Muscle of leg (tissue), 11 donors: ENCODE measurements around the gene FSTL4. TPM values are rescaled to one million over a fixed set of nuclear protein-coding genes. Genes with fewer than 3 reads are reported as not detected.

ENCODE experiments used
- DNase-seq: peaks from one replicate; pipeline ENCODE4 v3.0.0; 2013
- H3K27ac ChIP-seq: one replicate; pipeline ENCODE4 v1.5.1; 2013; ENCODE audit warnings: mild to moderate bottlenecking, low read length, control low read depth
- H3K27me3 ChIP-seq: one replicate; pipeline ENCODE4 v1.6.1; 2013; ENCODE audit warnings: low read length; ENCODE audit not compliant: control insufficient read depth, insufficient read depth
- H3K36me3 ChIP-seq: one replicate; pipeline ENCODE4 v1.6.1; 2013; ENCODE audit warnings: low read length; ENCODE audit not compliant: control insufficient read depth, insufficient read depth
- H3K4me1 ChIP-seq: one replicate; pipeline ENCODE4 v1.6.1; 2013; ENCODE audit warnings: low read length; ENCODE audit not compliant: control insufficient read depth, insufficient read depth
- H3K4me3 ChIP-seq: one replicate; pipeline ENCODE4 v1.5.1; 2013; ENCODE audit warnings: low read length, control low read depth
- H3K9me3 ChIP-seq: replicated peaks from 2 replicates; pipeline ENCODE4 v1.6.1; 2013; ENCODE audit warnings: low read depth, low read length; ENCODE audit not compliant: control insufficient read depth
- WGBS: methylation state at CpG from one replicate; pipeline ENCODE4 v1.1.5; 2013; ENCODE audit warnings: missing lambda C conversion rate; ENCODE audit not compliant: insufficient coverage; 5-methylcytosine and 5-hydroxymethylcytosine counted together
- polyA plus RNA-seq, 8 donors: library from polyadenylated mRNA; unstranded; fragments of 120-200 nt; gene quantifications; one replicate each; pipeline versions ENCODE4 v1.2.1 to v1.2.3, GENCODE V29; 2013; ENCODE audit warnings: inconsistent platforms in 1 of 8, low replicate concordance in 1 of 8; ENCODE audit not compliant: insufficient read length in 8 of 8, insufficient read depth in 1 of 8
- total RNA-seq: library from RNA; stranded (reverse); fragments of 120-200 nt; gene quantifications from one replicate; pipeline ENCODE4 v1.2.4, GENCODE V29; 2013

The FSTL4 gene
- total and polyA plus RNA-seq, 9 donors, result 0.68 to 1.8 (median 1.3) TPM

DNA sequence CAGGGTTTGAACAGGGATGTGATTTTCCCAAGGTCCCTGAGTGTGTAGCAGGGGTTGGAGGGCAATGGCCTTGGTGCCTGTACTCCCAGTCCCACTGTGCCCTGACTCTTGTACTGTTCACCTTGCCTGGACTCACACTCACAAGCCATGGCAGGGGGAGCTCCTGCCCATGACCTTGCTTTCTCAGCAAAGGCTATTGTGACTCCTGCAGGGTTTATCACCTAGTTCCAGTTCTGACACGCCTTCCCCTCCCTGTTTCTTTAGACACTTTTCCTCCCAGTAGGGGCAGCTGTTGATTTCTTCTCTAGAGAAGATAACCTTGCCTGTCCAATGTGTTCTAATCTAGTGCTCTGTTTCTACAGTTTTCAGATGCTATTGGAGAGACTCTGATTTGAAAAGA is 139.5 kb downstream of the FSTL4 start:
- no peak for DNase-seq
- WGBS, result no CpG with 5 or more reads among the region's 1 CpG

DNA sequence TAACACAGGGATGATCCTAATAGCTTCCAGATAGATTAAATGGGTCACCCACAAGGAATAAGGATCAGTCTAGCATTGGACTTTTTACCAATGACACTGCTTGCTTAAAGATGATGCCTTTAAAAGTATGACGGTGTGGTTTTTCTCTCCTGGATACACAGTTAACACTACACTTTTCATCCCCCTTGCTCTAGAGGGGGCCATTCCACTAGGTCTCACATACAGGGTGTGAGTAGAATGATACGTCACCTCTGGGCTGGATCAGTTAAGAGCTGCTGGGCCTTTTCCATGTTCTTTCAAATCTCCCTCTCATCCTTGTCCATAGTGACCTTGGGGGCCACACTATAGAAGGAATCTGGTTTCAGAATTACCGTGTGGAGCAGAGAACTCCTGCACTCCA is 140.6 kb downstream of the FSTL4 start:
- Histone ChIP-seq H3K36me3 (no peaks in the 10 kb centered on the region), H3K9me3 (no peaks in the 10 kb centered on the region), H3K4me1 (peaks cover 2% of the 10 kb centered on the region), H3K27me3 (peaks cover 5% of the 10 kb centered on the region), H3K4me3 (no peak overlapping the region), H3K27ac (no peak overlapping the region)
- 67% methylated on average over 1 of the region's 3 CpGs for WGBS
- DNase-seq, result no peak

More for the DNA sequence above, 139.5 kb downstream of the FSTL4 start:
- Histone ChIP-seq H3K9me3 (no peaks in the 10 kb centered on the region), H3K27ac (no peak overlapping the region), H3K36me3 (no peaks in the 10 kb centered on the region), H3K4me1 (no peaks in the 10 kb centered on the region), H3K4me3 (no peak overlapping the region), H3K27me3 (peaks cover 5% of the 10 kb centered on the region)

DNA sequence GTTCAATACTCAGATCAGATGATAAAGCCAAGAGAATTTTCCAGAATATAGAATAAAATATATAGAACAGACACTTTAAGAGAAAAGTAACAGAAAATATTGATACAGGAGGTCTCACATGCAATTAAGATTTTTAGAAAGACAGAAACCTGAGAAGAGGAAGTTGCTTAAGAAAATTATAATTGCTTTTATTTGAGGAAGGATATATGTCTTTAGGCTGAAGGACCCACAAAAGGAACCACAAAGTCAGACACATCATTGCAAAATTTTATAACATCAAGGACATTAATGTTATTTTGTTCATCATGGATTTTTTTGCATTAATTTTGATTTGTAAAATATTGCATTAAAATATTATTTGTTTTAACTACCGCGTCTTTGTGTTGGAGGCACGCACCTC is 141.5 kb downstream of the FSTL4 start:
- no peaks in the 10 kb centered on the region for H3K36me3 ChIP-seq
- H3K27me3 ChIP-seq, result peaks cover 5% of the 10 kb centered on the region
- no peak for DNase-seq
- H3K4me1 ChIP-seq, result peaks cover 5% of the 10 kb centered on the region
- WGBS, result no CpG with 5 or more reads among the region's 3 CpGs
- H3K27ac ChIP-seq, result no peak overlapping the region
- H3K9me3 ChIP-seq, result no peaks in the 10 kb centered on the region
- no peak overlapping the region for H3K4me3 ChIP-seq

DNA sequence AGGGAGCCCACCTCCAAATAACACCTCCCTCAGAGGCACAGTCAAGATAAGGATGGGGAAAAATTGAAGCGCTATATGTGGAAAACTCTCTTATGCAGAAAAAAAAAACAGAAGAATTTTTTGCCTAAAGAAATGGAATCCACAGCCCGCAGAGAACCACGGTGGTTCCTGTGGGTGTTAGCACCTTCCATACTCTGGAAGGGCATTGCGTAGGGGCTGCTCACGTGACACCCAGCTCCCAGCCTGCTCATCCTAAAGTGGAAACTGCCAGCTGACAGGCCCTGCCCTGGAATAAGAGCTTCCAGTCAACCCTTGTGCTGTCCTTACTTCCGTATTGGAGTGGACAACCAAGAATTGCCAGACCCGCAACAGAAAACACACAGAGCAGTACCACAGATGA is 142.5 kb downstream of the FSTL4 start:
- Histone ChIP-seq H3K36me3 (no peaks in the 10 kb centered on the region), H3K27ac (no peak overlapping the region), H3K27me3 (peaks cover 6% of the 10 kb centered on the region), H3K4me1 (peaks cover 5% of the 10 kb centered on the region), H3K9me3 (no peaks in the 10 kb centered on the region), H3K4me3 (no peak overlapping the region)
- DNase-seq, result no peak
- 81% methylated on average over 4 of the region's 7 CpGs for WGBS

DNA sequence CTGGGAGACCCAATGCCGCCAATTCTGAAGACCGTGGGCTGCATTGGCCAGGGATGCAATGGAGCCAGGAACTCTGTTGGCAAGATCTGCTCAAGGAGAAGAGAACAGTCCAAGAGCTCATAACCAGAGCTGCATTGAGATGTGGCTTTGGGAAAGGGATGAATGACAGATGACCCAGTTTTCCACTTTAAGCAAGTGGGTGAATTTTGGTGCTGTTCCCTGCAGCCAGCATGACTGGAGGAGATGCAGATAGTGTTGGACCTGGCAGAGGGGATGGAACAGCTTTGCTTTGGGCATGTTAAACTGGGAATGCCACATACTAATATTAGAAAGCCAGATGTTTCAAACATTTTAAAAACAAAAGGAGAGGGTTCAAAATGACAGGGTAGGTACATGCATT is 143.1 kb downstream of the FSTL4 start:
- Histone ChIP-seq H3K27ac (no peak overlapping the region), H3K9me3 (no peaks in the 10 kb centered on the region), H3K4me3 (no peak overlapping the region), H3K4me1 (peaks cover 5% of the 10 kb centered on the region), H3K27me3 (peaks cover 6% of the 10 kb centered on the region), H3K36me3 (no peaks in the 10 kb centered on the region)
- WGBS, result 68% methylated on average over 2 of the region's 2 CpGs
- no peak for DNase-seq

DNA sequence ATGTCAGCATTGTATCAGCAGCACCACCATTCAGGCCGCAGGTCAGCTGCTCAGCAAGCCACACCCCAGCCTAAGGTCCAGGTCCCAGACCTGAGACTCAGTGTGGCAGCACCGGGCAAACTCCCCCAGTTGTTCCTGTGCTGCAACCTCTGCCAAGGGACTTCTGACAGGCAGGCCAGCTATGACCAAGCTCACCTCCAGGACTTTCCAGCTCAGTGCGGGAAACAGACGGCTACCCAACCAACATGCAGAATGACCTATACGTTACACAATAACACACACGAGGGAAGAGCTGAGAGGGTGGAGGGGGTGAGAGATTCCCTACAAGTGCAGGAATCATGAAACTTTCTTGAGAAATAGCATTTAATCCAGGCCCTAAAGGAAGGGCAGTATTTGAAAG is 143.7 kb downstream of the FSTL4 start:
- H3K4me1 ChIP-seq, result peaks cover 5% of the 10 kb centered on the region
- DNase-seq, result no peak
- 100% methylated on average over 2 of the region's 6 CpGs for WGBS
- peaks cover 6% of the 10 kb centered on the region for H3K27me3 ChIP-seq
- H3K36me3 ChIP-seq, result no peaks in the 10 kb centered on the region
- H3K4me3 ChIP-seq, result no peak overlapping the region
- no peaks in the 10 kb centered on the region for H3K9me3 ChIP-seq
- no peak overlapping the region for H3K27ac ChIP-seq

DNA sequence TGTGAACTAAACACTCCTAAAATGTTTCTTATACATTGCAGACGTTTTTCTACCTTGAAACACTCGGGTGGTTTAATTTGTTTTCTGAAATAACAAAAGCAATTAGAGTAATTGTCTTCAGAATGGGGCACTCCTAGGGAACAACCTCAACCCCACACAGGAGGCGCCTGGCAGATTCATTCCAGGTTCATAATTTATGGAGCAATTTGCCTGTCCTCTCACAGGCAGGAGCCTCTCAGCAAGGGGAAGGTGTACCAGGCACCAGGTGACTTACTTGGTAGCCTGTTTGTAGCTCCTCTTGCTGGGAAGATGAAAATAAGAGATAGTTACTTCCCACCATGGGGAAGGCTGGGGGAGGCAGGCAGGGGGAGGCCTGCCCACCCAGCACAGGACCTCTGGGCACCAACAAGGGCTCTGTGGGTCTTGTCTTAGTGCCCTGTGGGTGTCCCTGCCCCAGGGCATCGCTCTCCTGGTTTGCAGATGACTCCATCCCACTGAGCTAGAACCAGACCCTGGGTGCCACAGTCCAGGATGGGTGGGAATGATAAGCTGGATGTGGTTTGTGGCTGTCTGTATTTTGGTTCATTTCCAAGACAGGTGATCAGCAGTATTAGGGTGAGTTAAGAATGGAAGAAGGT is 144.4 kb downstream of the FSTL4 start:
- Histone ChIP-seq H3K36me3 (no peaks in the 10 kb centered on the region), H3K9me3 (no peaks in the 10 kb centered on the region), H3K27ac (no peak overlapping the region), H3K4me3 (no peak overlapping the region), H3K4me1 (peaks cover 5% of the 10 kb centered on the region), H3K27me3 (peaks cover 6% of the 10 kb centered on the region)
- WGBS, result 83% methylated on average over 1 of the region's 4 CpGs
- no peak for DNase-seq

DNA sequence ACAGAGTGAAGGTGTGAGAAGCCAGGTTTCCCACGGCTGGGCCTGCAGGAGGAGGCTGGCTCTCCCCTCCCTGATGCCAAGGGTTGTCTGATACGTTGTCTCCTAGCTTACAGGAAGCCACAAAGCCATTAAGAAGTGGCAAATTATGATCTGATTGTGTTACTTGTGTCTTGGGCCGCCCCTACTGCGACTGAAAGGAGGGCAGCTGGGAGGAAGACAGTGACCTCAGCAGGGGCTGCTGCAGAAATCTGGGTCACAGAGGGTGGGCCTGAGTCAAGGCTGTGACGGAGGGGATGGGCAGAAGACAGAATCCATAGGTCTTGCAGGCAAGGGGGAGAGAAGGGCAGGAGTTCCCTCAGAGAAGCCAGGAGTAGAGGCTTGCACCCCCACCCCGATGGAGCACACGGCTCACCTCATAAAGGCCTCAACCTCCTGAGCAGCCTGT is 145.0 kb downstream of the FSTL4 start:
- H3K9me3 ChIP-seq, result no peaks in the 10 kb centered on the region
- no peak overlapping the region for H3K4me3 ChIP-seq
- no peaks in the 10 kb centered on the region for H3K36me3 ChIP-seq
- no peak for DNase-seq
- peaks cover 6% of the 10 kb centered on the region for H3K27me3 ChIP-seq
- WGBS, result 46% methylated on average over 5 of the region's 7 CpGs
- no peak overlapping the region for H3K27ac ChIP-seq
- peaks cover 5% of the 10 kb centered on the region for H3K4me1 ChIP-seq

DNA sequence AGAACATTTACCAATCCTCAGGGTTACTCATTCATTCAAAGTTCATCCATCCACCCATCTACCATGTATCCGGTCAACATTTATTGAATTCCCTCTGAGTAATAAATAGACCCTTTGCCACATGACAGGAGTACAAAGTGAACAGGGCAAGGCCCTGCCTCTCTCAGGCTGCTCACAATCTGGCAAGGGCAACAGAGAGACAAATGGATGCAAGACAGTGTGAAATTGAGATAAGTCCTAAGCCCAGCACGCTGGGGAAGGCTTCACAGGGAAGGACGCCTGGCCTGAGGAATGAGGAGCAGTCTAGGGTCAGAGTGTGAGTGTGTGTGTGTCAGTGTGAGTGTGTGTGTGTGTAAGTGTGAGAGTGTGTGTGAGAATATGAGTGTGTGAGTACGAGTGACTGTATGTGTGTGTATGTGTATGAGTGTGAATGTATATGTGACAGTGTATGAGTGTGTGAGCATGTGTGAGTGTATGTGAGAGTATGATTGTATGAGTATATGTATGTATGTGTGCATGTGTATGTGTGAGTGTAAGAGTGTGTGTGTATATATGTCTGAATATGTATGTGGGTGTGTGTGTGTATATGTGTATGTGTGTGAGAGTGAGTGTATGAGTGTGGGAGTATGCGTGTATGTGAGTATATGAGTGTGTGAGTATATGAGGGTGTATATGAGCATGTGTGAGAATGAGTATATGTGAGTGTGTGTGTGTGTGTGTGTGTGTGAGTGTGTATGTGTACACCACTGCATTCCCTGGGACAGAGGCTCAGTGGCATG is 145.6 kb downstream of the FSTL4 start:
- no peaks in the 10 kb centered on the region for H3K9me3 ChIP-seq
- 76% methylated on average over 5 of the region's 5 CpGs for WGBS
- peaks cover 5% of the 10 kb centered on the region for H3K4me1 ChIP-seq
- DNase-seq, result peak; percentile 40
- no peak overlapping the region for H3K4me3 ChIP-seq
- no peaks in the 10 kb centered on the region for H3K36me3 ChIP-seq
- H3K27ac ChIP-seq, result no peak overlapping the region
- H3K27me3 ChIP-seq, result peaks cover 6% of the 10 kb centered on the region

DNA sequence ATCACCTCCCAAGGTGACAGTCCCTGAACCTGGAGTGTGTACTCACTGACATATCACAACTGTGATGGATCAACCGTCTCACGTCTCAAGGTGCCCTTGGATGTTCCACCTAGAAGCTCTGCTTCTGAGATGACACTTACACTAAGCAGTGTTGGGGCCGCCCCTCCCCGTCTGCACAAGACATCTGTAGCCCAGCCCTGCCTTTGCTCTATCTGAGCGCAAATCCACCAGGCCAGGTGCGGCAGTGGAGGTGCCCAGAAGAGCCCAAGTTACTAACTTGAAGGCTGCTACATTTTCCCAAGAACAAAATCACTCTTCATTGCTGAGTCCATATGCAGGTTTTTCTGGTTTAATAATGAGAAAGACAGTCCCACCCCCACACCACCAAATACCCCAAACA is 148.3 kb downstream of the FSTL4 start:
- H3K4me3 ChIP-seq, result no peak overlapping the region
- DNase-seq, result no peak
- H3K9me3 ChIP-seq, result no peaks in the 10 kb centered on the region
- peaks cover 6% of the 10 kb centered on the region for H3K27me3 ChIP-seq
- no peak overlapping the region for H3K27ac ChIP-seq
- WGBS, result 80% methylated on average over 5 of the region's 6 CpGs
- H3K4me1 ChIP-seq, result peaks cover 5% of the 10 kb centered on the region
- H3K36me3 ChIP-seq, result no peaks in the 10 kb centered on the region
